ENCODE measurements around the gene NELFB. TPM values are rescaled to one million over a fixed set of nuclear protein-coding genes. Genes with fewer than 3 reads are reported as not detected.

NELFB gene
- total RNA-seq, 2 donors from 2014 or later = 73.3 to 86.6 TPM

DNA sequence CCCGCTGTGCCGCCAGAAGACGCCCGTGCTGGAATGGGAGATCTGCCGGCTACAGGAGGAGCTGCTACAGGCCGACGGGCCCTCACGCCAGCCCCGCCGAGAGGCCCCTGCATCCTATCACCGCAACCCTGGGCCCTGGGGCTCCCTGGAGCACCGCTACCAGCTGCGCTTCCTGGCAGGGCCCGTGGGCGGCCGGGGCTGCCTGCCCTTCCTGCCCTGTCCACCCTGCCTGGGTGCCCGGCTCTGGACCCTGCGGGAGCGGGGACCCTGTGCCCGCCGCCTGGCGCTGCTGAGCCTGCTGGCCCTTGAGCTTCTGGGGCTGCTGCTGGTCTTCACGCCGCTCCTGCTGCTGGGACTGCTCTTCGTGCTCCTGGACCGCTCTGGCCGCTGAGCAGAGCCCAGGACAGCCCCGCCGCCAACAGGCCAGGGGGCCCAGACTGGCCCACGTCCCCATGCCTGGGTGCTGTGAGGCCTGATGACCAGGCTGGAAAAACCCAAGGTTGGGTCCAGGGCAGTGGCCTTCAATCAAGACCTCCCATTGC lies 36.8 kb upstream of the NELFB start:
- no peaks in the 10 kb centered on the region for H3K27me3 ChIP-seq (ENCODE audit: control insufficient read depth, insufficient read depth, low read length, poor library complexity, severe bottlenecking)
- TF ChIP-seq, protein P1, sequence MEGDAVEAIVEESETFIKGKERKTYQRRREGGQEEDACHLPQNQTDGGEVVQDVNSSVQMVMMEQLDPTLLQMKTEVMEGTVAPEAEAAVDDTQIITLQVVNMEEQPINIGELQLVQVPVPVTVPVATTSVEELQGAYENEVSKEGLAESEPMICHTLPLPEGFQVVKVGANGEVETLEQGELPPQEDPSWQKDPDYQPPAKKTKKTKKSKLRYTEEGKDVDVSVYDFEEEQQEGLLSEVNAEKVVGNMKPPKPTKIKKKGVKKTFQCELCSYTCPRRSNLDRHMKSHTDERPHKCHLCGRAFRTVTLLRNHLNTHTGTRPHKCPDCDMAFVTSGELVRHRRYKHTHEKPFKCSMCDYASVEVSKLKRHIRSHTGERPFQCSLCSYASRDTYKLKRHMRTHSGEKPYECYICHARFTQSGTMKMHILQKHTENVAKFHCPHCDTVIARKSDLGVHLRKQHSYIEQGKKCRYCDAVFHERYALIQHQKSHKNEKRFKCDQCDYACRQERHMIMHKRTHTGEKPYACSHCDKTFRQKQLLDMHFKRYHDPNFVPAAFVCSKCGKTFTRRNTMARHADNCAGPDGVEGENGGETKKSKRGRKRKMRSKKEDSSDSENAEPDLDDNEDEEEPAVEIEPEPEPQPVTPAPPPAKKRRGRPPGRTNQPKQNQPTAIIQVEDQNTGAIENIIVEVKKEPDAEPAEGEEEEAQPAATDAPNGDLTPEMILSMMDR (conservative IDR thresholded peaks at IDR 0.05) = no peak
- Mint-ChIP-seq H3K9me3 (no peaks in the 10 kb centered on the region), H3K4me3 (peak overlapping the region; percentile 19), H3K27ac (no peak overlapping the region), H3K27me3 (ENCODE audit: insufficient read depth) (no peaks in the 10 kb centered on the region), H3K4me1 (peaks cover 15% of the 10 kb centered on the region), H3K36me3 (ENCODE audit: low read depth) (peaks cover 7% of the 10 kb centered on the region)
- peaks cover 23% of the 10 kb centered on the region for H3K4me1 ChIP-seq (ENCODE audit: control insufficient read depth, insufficient read depth, low read length)
- H3K4me3 ChIP-seq (ENCODE audit: low read length) = no peak overlapping the region
- no peak overlapping the region for H3K9ac ChIP-seq (ENCODE audit: extremely low read depth, low read length, poor library complexity, severe bottlenecking)
- 95 to 97% methylated on average over 26 to 30 of the region's 30 CpGs for WGBS, 2 experiments (ENCODE audit: insufficient coverage in 1 of 2, insufficient read length in 1 of 2)
- peaks cover 8% of the 10 kb centered on the region for H3K36me3 ChIP-seq (ENCODE audit: control insufficient read depth, insufficient read depth, low read length)
- H3K9me3 ChIP-seq (ENCODE audit: control insufficient read depth, low read length) = no peaks in the 10 kb centered on the region
- no peak for DNase-seq
- no peak overlapping the region for H3K27ac ChIP-seq (ENCODE audit: low read depth, low read length)

- Histone ChIP-seq H3K9me3 (ENCODE audit: control insufficient read depth, low read length) (no peaks in the 10 kb centered on the region), H3K4me3 (ENCODE audit: low read length) (no peak overlapping the region), H3K9ac (ENCODE audit: extremely low read depth, low read length, poor library complexity, severe bottlenecking) (peak overlapping the region; percentile 30), H3K36me3 (ENCODE audit: control insufficient read depth, insufficient read depth, low read length) (peaks cover 8% of the 10 kb centered on the region), H3K27ac (ENCODE audit: low read depth, low read length) (no peak overlapping the region), H3K4me1 (ENCODE audit: control insufficient read depth, insufficient read depth, low read length) (peaks cover 23% of the 10 kb centered on the region), H3K27me3 (ENCODE audit: control insufficient read depth, insufficient read depth, low read length, poor library complexity, severe bottlenecking) (no peaks in the 10 kb centered on the region)
- H3K27ac Mint-ChIP-seq = peak overlapping the region; percentile 76
- peak overlapping the region; percentile 19 for H3K4me3 Mint-ChIP-seq
- peak; percentile 81 for DNase-seq
- WGBS, 2 experiments (ENCODE audit: insufficient coverage in 1 of 2, insufficient read length in 1 of 2) = 51 to 58% methylated on average over 6 to 12 of the region's 12 CpGs
- H3K27me3 Mint-ChIP-seq (ENCODE audit: insufficient read depth) = no peaks in the 10 kb centered on the region
- no peaks in the 10 kb centered on the region for H3K9me3 Mint-ChIP-seq
- peaks cover 15% of the 10 kb centered on the region for H3K4me1 Mint-ChIP-seq
- peaks cover 7% of the 10 kb centered on the region for H3K36me3 Mint-ChIP-seq (ENCODE audit: low read depth)
- TF ChIP-seq, protein P1 (conservative IDR thresholded peaks at IDR 0.05) = no peak
These were observed 36.3 kb upstream of the NELFB start for GRCh38 chr9:137218754-137219271.

DNA sequence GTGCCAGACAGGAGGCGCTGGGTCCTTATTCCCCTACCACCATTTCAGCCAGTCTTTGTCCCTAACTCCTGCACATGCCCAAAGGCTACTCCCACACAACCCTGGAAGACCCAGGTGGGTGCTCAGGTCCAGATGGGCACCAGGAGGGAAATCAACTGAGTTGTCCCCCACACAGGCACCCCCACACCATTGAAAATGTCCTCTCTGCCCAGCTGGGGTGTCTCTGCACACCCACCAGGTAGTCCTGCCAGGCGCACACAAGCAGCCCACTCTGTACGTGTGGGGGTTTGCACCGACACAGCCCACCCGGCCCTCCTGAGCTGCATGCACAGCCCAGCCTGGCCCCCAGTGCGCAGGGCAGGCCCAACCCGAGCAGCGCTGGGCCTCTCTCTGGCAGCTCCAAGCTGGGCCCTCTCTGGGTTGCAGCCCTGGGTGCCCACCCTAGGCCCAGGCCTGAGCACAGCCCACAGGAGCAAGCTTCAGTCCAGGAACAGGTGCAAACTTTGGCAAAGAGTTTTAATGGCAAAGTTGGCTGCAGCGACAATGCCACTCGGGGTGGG lies 35.3 kb upstream of the NELFB start:
- 93 to 97% methylated on average over 8 to 10 of the region's 10 CpGs for WGBS, 2 experiments (ENCODE audit: insufficient coverage in 1 of 2, insufficient read length in 1 of 2)
- DNase-seq = no peak
- peaks cover 7% of the 10 kb centered on the region for H3K36me3 Mint-ChIP-seq (ENCODE audit: low read depth)
- Histone ChIP-seq H3K36me3 (ENCODE audit: control insufficient read depth, insufficient read depth, low read length) (peaks cover 1% of the 10 kb centered on the region), H3K4me3 (ENCODE audit: low read length) (no peak overlapping the region), H3K9ac (ENCODE audit: extremely low read depth, low read length, poor library complexity, severe bottlenecking) (no peak overlapping the region), H3K4me1 (ENCODE audit: control insufficient read depth, insufficient read depth, low read length) (peaks cover 23% of the 10 kb centered on the region), H3K27me3 (ENCODE audit: control insufficient read depth, insufficient read depth, low read length, poor library complexity, severe bottlenecking) (no peaks in the 10 kb centered on the region), H3K9me3 (ENCODE audit: control insufficient read depth, low read length) (no peaks in the 10 kb centered on the region), H3K27ac (ENCODE audit: low read depth, low read length) (no peak overlapping the region)
- H3K27me3 Mint-ChIP-seq (ENCODE audit: insufficient read depth) = no peaks in the 10 kb centered on the region
- H3K4me3 Mint-ChIP-seq = peak overlapping the region; percentile 19
- no peaks in the 10 kb centered on the region for H3K9me3 Mint-ChIP-seq
- H3K27ac Mint-ChIP-seq = peak overlapping the region; percentile 48
- TF ChIP-seq, protein P1 (conservative IDR thresholded peaks at IDR 0.05) = no peak
- H3K4me1 Mint-ChIP-seq = peaks cover 15% of the 10 kb centered on the region

All from endodermal cell (in vitro differentiated cells).